Globus pallidus (tissue), 1 donor: ENCODE results near the gene SPRY4.
"Not testable (repeated sequence)": the region's sequence is repeated elsewhere in the genome, so short reads cannot be mapped to it uniquely, and the experiment has no call there.

Experiments
- DNase-seq: peaks from one replicate; pipeline ENCODE4 v3.0.0-alpha.2; 2015; ENCODE audit warnings: low spot score

SPRY4 gene

GRCh38 chr5:142334538-142334937 lies 9.7 kb upstream of the SPRY4 start:
- no peak for DNase-seq

- not testable (repeated sequence) for DNase-seq
Measured at GRCh38 chr5:142333749-142334148, 8.9 kb upstream of the SPRY4 start.

GRCh38 chr5:142330444-142330843 lies 5.6 kb upstream of the SPRY4 start:
- no peak for DNase-seq

- no peak for DNase-seq
Measured at GRCh38 chr5:142330026-142330425, 5.2 kb upstream of the SPRY4 start.

GRCh38 chr5:142327111-142327842 lies 2.5 kb upstream of the SPRY4 start:
- no peak for DNase-seq

GRCh38 chr5:142326480-142326938 lies 1.7 kb upstream of the SPRY4 start:
- DNase-seq = no peak

- no peak for DNase-seq
Measured at GRCh38 chr5:142325725-142326479, 1.1 kb upstream of the SPRY4 start.

GRCh38 chr5:142324136-142324870 lies 518 bp downstream of the SPRY4 start:
- no peak for DNase-seq

GRCh38 chr5:142323480-142324135 lies 1.2 kb downstream of the SPRY4 start:
- no peak for DNase-seq

GRCh38 chr5:142322747-142323479 lies 1.9 kb downstream of the SPRY4 start:
- DNase-seq = no peak

GRCh38 chr5:142322403-142322746 lies 2.4 kb downstream of the SPRY4 start:
- DNase-seq = no peak

GRCh38 chr5:142320851-142321560 lies 3.8 kb downstream of the SPRY4 start:
- no peak for DNase-seq

- DNase-seq = no peak
Measured at GRCh38 chr5:142320430-142320738, 4.4 kb downstream of the SPRY4 start.

- no peak for DNase-seq
Measured at GRCh38 chr5:142319560-142320429, 5.0 kb downstream of the SPRY4 start.

- no peak for DNase-seq
Measured at GRCh38 chr5:142319105-142319504, 5.7 kb downstream of the SPRY4 start.

GRCh38 chr5:142317753-142318152 lies 7.1 kb downstream of the SPRY4 start:
- DNase-seq = no peak

GRCh38 chr5:142317173-142317572 lies 7.6 kb downstream of the SPRY4 start:
- DNase-seq = no peak

- DNase-seq = no peak
Measured at GRCh38 chr5:142316681-142317080, 8.1 kb downstream of the SPRY4 start.

- DNase-seq = no peak
Measured at GRCh38 chr5:142316051-142316450, 8.8 kb downstream of the SPRY4 start.
